C4-2B (cell line): Measurements from ENCODE around the gene IMPDH1.

Source experiments
- H3K27ac ChIP-seq: fragments of 450-650 bp; 2 replicates; pipeline ENCODE4 v1.5.1; 2017
- CTCF ChIP-seq: fragments of 450-650 bp; conservative IDR thresholded peaks from 2 replicates; pipeline ENCODE4 v1.5.1; 2017; ENCODE audit warnings: mild to moderate bottlenecking
- ZFX ChIP-seq: fragments of 450-650 bp; IDR thresholded peaks from 2 replicates; pipeline ENCODE4 v1.6.1; 2017

The IMPDH1 gene

GRCh38 chr7:128361411-128362379, 48.1 kb downstream of the IMPDH1 start, which contains the start of gene PRRT4:
PRRT4 (minus strand) TSS chr7:128361690.
- peak within 1 kb of the TSS; percentile 2; the same call in 1 of the 2 replicates for H3K27ac ChIP-seq
- TF ChIP-seq CTCF, result no peak; the same call in 1 of the 2 replicates
- TF ChIP-seq ZFX, result no peak

GRCh38 chr7:128360359-128360678, 49.5 kb downstream of the IMPDH1 start:
- H3K27ac ChIP-seq, result no peak overlapping the region
- TF ChIP-seq CTCF (no peak), ZFX (no peak)

- TF ChIP-seq CTCF, result no peak
- no peak for TF ChIP-seq ZFX
- H3K27ac ChIP-seq, result no peak overlapping the region
Measured at GRCh38 chr7:128359939-128360338, 49.8 kb downstream of the IMPDH1 start.

GRCh38 chr7:128359336-128359735, 50.4 kb downstream of the IMPDH1 start:
- no peak for TF ChIP-seq ZFX
- TF ChIP-seq CTCF, result no peak

GRCh38 chr7:128358233-128358632, 51.5 kb downstream of the IMPDH1 start:
- no peak overlapping the region for H3K27ac ChIP-seq
- TF ChIP-seq CTCF, result no peak
- TF ChIP-seq ZFX, result no peak

More at GRCh38 chr7:128359336-128359735, 50.4 kb downstream of the IMPDH1 start:
- no peak overlapping the region for H3K27ac ChIP-seq

GRCh38 chr7:128357217-128357613, 52.6 kb downstream of the IMPDH1 start:
- TF ChIP-seq ZFX, result no peak
- no peak for TF ChIP-seq CTCF
- no peak overlapping the region for H3K27ac ChIP-seq

GRCh38 chr7:128356546-128357216, 53.1 kb downstream of the IMPDH1 start:
- H3K27ac ChIP-seq, result no peak overlapping the region

More at GRCh38 chr7:128356546-128357216, 53.1 kb downstream of the IMPDH1 start:
- TF ChIP-seq ZFX (no peak), CTCF (no peak)
